ENCODE data around the gene ALPP. TPM values are rescaled to one million over a fixed set of nuclear protein-coding genes. Genes with fewer than 3 reads are reported as not detected.

ALPP gene
- polyA plus RNA-seq, 1 of the 3 experiments (the other 2 are of a cell fraction), result not detected

DNA sequence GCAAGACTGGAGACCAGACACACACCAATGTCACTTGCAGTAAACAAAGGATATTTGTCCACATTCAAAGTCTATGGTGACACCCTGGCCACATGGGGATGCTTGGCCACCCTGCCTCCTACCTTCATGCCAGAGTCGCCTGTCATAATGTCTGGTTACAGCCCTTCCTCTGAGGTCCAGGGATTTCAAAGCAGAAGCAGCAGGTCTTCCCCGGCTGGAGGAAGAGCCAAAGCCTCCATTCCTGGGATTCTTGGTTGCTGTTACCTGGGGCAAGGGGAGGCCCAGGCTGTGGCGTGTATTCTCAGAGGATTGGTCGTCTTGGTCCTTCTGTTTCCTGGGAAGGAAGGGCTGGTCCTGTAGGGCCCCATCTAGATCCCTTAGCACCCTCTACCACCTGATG, 2.3 kb upstream of the ALPP start:
- POLR2A ChIA-PET, result no interaction called here
- no peak overlapping the region for H3K27ac ChIP-seq (ENCODE audit: low read depth in 2 of 2, low read length in 1 of 2)
- no peak overlapping the region for H3K4me3 ChIP-seq (ENCODE audit: low read depth in 2 of 2, low read length in 1 of 2)
- 71% methylated on average over 3 of the region's 4 CpGs for WGBS (ENCODE audit: low lambda C conversion rate)
- no peaks in the 10 kb centered on the region for H3K9me2 ChIP-seq
- H3K4me2 ChIP-seq, result no peak overlapping the region
- CTCF ChIA-PET, result interaction anchor here (1.6 to 1.8 kb wide), 3 partner anchors 12 to 68 kb away, joined by 3 to 6 read pairs (median 3); no protein-coding TSS in a partner anchor
- no peak for DNase-seq
- no peaks in the 10 kb centered on the region for H3K79me2 ChIP-seq (ENCODE audit: insufficient read depth)
- TF ChIP-seq FOXM1 (IDR thresholded peaks at IDR 0.05; ENCODE audit: low read depth) (no peak), RAD21 (IDR thresholded peaks at IDR 0.05; ENCODE audit: low read length) (no peak), SMC3 (IDR thresholded peaks at IDR 0.05; ENCODE audit: low read depth, low read length) (no peak), RCOR1 (IDR thresholded peaks at IDR 0.05; ENCODE audit: low read length) (no peak), POLR2AphosphoS5 (IDR thresholded peaks at IDR 0.05; ENCODE audit: low read depth, low read length) (no peak), TCF12 (IDR thresholded peaks at IDR 0.05) (no peak), CHD2 (IDR thresholded peaks at IDR 0.05; ENCODE audit: low read length, partially characterized antibody) (no peak), YY1 (IDR thresholded peaks at IDR 0.05; ENCODE audit: low read depth) (no peak), GATA2 (CRISPR knock-in tag; IDR thresholded peaks at IDR 0.05) (no peak), CTCF (IDR thresholded peaks at IDR 0.05) (no peak), ELF1 (IDR thresholded peaks at IDR 0.05) (no peak), EZH2phosphoT487 (IDR thresholded peaks at IDR 0.05; ENCODE audit: borderline replicate concordance, low read depth) (no peak), MXI1 (IDR thresholded peaks at IDR 0.05; ENCODE audit: low read depth, low read length) (no peak), FOXJ3 (CRISPR knock-in tag; IDR thresholded peaks at IDR 0.05) (no peak), JUND (IDR thresholded peaks at IDR 0.05) (no peak)
- TF ChIP-seq, protein P1, sequence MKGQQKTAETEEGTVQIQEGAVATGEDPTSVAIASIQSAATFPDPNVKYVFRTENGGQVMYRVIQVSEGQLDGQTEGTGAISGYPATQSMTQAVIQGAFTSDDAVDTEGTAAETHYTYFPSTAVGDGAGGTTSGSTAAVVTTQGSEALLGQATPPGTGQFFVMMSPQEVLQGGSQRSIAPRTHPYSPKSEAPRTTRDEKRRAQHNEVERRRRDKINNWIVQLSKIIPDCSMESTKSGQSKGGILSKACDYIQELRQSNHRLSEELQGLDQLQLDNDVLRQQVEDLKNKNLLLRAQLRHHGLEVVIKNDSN (IDR thresholded peaks at IDR 0.05; ENCODE audit: borderline replicate concordance, low read depth), result no peak
- TF ChIP-seq, protein P2, sequence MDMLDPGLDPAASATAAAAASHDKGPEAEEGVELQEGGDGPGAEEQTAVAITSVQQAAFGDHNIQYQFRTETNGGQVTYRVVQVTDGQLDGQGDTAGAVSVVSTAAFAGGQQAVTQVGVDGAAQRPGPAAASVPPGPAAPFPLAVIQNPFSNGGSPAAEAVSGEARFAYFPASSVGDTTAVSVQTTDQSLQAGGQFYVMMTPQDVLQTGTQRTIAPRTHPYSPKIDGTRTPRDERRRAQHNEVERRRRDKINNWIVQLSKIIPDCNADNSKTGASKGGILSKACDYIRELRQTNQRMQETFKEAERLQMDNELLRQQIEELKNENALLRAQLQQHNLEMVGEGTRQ (IDR thresholded peaks at IDR 0.05; ENCODE audit: borderline replicate concordance, low read depth, low read length), result no peak
- H3K4me1 ChIP-seq (ENCODE audit: control insufficient read depth in 1 of 2, insufficient read depth in 2 of 2, low read depth in 1 of 2, low read length in 1 of 2), result no peaks in the 10 kb centered on the region
- H3F3A ChIP-seq (replicated peaks; ENCODE audit: insufficient read depth), result no peaks in the 10 kb centered on the region
- H3K9ac ChIP-seq, result no peak overlapping the region
- no peaks in the 10 kb centered on the region for H3K36me3 ChIP-seq (replicated peaks in 1 of 2; ENCODE audit: control insufficient read depth in 1 of 2, insufficient read depth in 2 of 2, low read length in 1 of 2)
- no peaks in the 10 kb centered on the region for H4K20me1 ChIP-seq (ENCODE audit: insufficient read depth)
- no peaks in the 10 kb centered on the region; the same call in 1 of the 2 replicates for H3K27me3 ChIP-seq (ENCODE audit: insufficient read depth)
- H3K9me3 ChIP-seq, result no peaks in the 10 kb centered on the region
- H2AFZ ChIP-seq (ENCODE audit: low read depth), result no peak overlapping the region
